GM19023 (cell line): Measurements from ENCODE around the gene RABAC1.

ENCODE experiments used
- ATAC-seq: cut with Tn5 transposase; IDR thresholded peaks from one replicate; pipeline ENCODE4 v1.9.1; 2021; ENCODE audit warnings: mild to moderate bottlenecking, moderate library complexity; ENCODE audit not compliant: unreplicated experiment

The RABAC1 gene

DNA sequence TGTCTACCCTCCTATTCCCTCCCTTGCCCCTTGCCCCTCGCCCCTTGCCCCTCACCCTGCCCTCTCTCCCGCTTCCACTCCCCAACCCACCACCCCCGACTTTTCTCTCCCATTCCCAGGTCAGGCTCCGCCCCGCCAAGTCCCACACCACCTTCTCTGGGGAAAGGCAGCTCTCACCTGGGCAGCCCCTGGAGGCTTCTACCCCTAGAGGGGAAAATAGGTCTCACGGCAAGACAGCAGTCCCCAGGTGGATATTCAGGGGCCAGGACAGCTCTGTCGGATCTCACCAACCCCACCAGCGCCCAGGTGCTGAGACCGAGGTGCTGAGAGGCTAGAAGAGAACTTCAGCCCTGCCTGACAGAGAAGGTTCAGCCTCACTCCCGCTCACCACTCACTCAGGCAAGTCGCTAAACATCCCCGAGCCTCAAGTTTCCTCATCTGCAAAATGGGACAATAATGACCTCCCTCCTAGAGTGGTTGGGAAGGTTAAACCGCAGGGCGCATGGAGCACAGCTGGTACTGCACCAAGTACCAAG, 29.5 kb downstream of the RABAC1 start:
- no peak for ATAC-seq

DNA sequence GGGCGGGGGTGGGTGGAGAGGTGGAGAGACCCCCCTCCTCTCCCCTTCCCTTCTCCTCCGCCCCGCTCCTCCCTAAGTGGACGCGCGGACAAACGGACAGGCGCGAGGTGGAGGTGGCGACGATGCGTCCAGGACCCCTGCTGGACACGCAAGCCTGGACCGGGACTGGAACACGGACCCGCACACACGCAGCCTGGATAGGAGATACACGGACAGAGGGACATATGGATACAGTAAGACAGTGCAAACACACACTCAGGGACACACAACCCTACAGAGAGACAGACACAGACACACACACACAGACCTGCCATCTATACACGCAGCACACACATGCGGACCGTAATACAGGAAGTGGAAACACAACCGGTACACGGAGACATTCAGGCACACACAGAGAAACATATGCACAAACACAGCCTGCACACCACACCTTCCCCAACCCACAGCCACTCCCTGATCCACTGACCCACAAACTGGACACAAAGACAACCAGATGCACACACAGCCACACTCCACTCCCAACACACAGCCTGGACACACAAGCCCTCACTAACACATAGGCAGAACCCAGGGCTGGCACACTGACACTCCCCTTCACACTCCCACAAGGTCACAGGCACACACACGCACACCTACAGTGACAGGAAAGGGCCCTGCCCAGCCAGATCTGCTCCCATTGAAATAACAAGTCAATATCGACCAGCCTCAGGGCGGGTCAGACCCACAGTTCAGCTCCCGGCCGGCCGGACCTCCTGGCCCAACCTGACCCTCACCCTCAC, 30.2 kb downstream of the RABAC1 start:
- ATAC-seq = no peak

DNA sequence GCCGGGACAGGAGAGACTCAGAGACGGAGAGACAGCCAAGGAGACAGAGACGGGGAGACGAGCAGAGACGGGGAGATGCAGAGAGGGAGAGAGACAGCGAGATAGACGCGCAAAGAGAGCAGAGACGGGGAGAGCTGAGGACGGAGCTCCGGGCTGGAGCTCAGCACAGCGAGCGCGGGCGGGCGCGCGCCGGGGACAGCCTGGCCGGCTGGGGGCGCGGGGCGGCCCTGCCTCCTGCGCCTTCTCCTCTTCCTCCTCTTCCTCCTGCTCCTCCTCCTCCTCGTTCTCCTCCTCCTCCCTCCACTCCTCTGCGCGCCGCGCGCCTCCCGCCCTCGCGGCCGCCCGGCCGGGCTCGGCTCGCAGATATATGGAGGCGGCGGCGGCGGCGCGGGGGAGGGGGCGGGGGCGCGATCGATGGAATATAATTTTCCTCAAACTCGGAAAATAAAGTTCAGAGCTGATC, 30.9 kb downstream of the RABAC1 start, which contains the start of gene ERFL:
ERFL (minus strand) TSS at position 229 of the 463 bp plus-strand sequence. CDS start 15,530 bp downstream, outside the sequence.
- ATAC-seq = no peak

DNA sequence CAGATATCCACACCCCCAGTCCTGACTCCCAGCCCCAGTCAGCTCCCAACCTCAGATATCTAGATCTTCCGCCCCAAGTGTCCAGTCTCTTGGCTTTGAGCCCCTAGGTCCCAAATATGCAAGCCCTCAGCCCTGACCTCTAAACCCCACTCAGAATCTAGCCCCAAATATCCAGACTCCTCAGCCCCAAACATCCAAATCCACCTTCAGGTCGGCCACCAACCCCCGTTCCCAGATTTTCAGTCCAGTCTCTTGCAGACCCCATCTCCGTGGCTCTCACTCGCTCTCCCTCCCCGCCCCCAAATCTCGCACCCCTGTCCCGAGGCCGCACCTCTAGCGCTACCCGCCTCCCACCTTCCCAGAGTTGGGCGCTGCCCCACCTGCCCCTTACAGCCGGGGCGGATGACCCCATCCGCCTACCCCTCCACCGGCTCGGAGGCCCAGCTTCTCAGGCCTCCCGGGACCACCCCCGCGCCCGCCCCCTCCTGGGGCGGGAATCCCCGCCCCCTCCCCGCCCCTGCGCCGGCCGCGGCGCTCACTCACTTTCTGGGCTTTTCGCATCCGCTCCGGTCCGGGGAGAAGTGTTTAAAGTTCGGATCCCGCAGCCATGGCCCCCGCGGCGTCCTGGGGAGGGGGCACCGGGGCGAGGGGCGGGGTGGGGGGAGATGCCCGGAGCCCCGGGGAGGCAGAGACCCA, 31.5 kb downstream of the RABAC1 start:
- no peak for ATAC-seq

DNA sequence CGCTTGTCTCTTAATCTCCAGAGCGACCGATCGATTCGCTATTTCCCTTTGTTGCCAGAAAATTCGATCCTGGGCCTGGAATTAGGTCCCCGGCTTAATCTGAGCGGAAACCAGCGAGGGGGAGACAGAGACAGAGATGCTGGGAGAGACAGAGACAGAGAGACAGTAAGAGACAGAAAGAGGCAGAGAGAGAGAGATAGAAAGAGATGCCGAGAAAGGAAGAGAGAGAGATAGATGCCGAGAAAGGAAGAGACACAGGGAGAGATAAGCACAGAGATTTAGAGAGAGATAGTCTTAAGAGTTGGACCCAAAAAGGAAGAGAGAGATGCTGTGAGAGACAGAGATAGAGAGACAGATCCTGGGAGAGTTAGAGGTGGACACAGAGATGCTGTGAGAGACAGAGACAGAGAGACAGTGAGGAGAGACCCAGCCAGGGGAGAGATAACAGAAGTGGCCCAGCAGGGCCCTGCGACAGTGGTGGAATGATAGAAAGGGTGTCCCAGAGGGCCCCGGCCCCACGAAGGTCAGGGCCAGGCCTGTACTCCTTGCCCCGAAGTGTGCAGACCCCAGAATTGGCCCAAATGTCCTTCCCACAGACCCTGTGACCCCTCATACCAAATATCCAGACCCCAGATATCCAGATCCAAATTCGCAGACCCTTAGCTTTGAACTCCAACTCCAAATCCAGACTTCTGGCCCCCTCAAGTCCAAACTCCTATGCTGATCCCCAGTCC, 32.2 kb downstream of the RABAC1 start:
- ATAC-seq = no peak

DNA sequence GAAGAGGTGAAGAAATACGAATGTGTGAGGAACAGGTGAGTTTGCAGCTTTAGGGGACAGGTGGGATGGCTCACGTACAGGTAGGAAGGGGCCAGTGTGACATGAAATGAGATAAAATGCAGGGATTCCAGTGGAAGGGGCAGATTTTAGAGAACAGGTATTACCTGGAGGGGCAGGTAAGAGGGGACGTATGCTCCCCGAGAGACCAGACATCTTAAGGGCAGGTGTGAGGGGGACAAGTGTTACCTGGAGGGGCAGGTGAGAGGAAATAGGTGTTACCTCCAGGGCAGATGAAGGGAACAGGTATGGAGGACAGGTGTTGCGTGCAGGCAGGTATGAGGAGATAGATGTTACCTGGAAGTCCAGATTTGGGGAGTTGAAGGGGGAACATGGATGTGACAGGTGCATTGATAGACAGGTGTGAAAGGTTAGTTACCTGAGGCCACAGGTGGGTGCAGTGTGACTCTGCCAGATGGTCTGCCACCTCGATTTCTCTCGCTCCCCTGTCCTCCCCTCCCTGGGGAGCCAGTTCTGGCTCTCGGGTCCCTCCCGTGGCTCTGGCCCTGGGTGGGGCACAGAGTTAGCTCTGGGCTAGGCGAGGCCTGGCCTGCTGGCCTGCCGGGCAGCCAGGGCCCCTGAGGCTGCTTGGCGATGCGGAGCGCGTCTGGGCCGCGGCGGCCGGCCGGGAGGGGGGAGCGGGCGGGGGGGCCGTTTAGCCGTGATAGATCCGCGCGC, 32.9 kb downstream of the RABAC1 start:
- no peak for ATAC-seq

DNA sequence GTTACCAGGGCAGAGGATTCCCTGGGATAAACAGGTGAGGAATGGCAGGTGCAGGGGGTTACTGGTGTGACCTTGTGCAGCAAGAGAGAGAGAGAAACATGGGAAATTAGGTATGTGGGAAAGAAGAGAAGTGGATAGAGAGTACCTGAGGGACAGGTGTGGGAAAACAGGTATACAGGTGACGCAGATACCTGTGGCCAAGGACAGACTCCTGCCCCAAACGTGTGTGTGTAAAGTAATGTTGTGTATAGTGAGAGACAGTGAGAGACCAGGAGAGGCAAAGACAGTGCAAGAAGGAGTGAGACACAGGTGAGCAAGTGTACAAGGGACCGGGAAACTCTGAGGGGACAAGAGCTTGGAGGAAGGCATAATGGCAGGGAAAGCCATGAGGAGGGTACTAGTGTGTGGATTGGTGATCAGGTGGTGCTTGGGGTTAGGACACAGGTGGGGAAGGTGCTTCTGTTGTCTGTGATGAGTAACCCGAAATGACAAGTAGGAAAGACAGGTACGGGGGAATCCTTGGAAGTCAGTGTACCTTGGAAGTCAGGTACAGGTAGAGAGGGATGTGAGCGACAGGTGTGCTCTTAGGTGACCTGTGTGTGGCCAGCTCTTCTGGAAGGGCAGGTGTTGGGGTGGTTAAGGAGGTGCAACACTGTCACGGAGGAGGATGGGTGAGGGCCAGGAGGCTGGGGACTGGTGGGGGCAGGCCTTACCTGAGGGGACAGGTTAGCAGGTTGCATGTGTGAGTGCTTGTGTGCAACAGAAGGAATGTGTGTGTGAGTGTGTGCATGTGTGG, 33.7 kb downstream of the RABAC1 start:
- no peak for ATAC-seq

DNA sequence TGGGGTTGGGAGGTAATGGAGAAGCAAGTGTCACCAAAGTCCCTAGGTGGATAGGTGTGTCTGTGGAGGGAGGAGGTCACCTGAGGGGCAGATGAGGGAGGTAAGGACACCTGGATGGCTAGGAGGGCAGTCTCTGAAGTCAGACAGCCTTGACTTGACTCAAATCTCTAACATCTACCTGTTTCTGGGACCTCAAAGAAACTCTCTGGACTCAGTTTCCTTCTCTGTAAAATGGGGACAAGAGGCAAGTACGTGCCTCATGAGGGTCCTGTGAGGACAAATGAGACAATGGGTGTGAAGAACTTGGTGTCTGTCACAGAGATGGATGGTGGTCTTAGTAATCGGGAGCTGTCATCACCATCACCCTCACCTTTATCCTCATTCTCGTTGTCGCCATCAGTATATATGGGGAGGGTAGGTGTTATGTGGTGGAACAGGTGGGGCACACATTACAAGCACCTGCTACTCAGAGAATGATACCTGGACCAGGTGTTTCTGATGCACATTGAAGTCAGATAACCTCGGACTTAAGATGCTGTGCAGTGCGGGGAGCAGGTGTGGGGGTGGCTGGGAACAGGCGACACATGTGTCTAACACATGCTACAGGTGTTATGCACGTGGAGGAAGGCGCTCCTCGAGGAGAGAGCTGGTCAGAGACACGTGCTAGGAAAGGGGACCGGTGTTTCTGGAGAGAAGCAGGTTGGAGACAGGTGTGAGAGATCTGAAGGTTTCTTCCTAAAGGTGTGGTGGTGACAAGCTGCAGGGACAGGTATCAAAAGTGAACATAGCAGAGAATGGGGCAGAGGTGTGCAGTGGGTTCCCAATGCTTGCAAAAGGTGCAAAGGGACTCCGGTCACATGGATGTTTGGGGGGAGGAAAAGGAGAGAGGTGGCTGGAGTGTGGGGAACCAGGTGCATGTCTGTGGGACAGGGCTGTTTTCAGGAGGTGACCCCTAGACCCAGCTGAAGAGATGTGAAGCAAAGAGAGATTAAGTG, 34.7 kb downstream of the RABAC1 start:
- no peak for ATAC-seq

DNA sequence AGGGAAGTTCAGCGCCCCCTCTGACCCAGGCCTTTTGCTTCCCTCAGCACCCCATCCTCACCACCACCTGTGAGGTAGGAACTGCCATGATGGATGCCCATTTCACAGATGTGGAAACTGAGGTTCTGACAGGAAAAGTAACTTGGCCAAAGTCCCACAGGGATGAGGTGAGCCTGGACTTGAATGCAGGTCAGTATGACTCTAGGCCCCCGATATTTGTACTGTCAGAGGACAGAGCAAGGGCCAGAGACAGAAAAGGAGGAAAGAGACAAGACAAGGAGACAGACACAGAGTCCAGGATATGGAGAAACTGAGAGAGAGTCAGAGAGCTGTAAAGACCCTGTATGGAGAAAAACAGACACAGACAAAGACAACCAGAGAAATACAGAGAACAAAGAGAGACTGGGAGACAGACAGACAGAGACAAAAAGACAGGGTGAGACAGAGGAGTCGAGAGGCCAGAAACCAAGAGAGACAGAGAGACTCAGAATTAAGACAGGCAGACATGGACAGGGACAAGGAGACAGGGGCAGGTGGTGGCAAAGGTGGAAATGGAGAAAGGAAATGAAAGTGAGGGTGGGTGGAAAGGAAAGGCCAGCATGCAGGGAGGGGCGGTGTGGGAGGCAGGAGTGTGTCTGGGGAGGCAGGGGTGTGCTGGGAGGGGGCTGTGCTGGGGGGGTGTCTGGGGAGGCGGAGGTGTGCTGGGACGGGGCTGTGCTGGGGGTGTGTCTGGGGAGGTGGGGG, 35.9 kb downstream of the RABAC1 start:
- ATAC-seq = no peak

DNA sequence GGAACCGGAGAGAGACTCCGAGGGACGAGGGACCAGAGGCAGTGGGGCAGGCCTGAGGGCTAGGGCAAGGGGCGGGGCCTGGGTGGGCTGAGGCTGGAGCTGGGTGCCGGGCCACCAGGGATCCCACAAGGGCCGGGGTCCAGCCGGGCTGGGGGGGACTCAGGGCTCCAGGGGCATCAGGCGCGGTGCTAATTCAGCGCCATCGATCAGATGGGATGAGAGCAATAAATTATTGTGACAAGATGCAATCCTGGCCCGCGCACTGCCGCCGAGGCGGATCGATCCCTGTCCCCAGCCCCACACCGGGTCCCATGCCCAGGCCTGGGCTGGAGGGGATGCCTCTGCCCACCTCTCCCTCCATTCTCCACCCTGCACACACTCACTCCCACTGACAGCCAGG, 36.5 kb downstream of the RABAC1 start:
- no peak for ATAC-seq

DNA sequence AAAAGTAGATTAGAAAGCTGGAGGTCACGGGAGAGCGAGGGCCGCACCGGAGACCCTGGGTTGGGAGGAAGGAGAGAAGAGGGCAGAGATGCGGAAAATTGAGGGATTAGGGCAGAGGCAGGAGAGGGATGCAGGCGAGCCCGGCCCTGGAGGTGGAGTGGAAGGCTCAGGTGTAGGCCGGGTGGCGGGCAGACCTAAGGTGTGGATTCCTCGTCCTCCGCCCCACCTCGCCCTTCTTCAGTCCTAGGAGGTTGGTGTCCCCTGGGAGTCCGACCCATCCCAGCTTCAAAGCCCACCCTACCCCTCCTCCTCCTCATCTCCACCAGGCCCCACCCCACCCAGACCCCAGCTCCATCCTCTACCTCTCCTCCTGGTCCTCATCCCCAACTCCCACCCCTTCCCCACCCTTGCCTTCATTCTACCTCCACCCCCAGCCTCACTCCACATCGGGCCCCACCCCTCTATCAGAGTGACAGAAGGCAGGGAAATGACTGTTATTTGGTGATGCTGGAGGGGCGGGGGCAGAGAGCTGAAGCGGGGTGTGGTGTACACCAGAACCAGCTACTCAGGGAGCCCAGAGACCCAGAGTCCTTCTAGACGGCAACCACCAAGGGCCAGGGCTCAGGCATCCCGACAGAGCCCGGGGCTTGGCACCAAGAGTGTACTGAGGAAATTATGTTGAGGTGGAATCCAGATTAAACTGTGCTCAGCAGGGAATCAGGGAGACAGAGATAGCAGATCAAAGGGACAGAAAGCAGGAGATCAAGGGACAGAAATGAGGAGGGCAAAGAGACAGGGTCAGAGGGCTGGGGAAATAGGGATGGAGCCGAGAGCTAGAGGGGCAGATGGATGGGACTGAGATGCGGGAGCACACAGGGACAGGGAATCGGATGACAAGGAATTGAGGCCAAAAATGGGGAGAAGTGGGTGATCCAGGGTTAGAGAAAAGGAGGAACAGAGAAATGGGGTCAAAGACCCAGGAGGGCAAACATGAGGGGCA, 37.2 kb downstream of the RABAC1 start:
- no peak for ATAC-seq

DNA sequence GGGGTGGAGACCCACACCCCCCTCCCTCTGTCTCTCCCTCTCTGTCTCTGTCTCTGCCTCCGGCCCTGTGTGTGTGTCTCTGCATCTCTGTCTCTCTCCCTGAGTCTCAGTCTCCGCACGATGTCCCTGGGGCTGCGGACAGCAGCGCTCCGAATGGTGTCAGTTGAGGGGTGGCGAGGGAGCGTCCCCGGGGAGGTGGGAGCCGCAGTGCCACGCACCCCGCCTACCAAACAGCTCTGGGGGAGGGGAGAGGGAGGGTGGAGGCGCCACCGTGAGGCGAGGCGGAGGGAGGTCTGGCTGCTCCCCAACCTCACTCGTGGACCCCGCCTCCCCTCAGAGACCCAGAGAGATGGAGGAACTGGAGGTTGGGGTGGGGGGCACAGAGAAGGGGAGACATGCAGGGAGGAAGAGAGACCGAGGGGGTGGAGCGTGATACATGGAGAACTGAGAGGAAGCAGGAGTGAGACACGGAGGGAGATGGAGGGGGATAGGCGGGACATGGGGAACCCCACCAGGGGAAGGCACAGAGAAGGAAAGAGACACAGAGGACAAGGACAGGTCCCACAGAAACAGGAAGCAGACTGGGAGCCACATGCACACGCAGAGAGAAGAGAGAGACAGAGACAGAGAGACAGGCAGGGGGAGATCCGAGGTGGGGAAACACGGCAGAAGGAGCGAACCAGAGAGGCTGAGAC, 38.1 kb downstream of the RABAC1 start:
- ATAC-seq = no peak

DNA sequence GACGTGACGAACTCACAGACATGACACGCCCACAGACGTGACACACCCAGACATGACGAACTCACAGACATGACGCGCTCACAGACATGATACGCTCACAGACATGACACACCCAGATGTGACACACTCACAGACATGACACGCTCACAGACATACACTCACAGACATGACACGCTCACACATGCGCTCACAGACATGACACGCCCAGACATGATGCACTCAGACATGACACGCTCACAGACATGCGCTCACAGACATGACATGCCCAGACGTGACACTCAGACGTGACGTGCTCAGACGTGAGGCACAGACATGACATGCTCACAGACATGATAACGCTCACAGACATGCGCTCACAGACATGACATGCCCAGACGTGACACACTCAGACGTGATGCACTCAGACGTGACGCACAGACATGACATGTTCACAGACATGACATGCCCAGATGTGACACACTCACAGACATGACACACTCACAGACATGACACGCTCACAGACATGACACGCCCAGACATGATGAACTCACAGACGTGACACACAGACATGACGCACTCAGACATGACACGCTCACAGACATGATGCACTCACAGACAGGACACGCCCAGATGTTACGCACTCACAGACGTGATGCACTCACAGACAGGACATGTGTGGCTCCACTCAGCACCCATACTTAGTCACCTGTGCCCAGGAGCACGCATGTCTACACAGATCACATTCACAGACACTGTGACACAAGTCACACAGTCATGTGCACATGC, 39.0 kb downstream of the RABAC1 start:
- no peak for ATAC-seq

DNA sequence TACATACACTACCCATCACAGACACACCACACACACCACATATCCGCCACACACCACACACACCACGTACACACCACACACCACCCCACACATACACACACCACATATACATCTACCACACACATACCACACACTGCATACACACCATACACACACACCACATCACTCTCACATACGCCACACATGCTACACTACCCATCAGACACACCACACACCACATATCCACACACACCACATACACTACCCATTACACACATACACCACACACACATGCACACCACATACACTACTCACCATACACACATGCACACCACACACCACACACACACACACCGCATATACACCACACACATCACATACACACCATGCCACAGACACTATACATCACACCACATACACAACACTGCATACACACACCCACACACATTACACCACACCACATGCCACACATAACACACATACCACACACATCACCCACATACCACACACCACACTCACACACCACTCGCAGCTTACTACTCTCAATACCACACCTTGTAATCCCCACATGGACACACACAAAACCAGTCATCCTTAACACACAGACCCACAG, 40.4 kb downstream of the RABAC1 start:
- no peak for ATAC-seq

DNA sequence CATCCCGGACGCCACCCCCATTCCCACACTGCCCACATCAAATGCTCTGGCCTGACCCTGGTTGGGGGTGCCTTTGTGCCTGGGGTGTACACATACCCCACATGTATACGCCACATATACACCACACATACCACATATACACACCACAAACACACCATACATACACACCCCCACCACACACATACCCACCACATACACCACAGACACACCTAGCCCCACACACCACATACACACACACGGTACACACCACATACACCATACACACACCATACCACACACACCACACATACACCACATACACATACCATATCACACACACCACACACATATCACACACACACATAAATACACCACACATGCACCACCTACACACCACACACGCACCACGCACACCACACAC, 41.0 kb downstream of the RABAC1 start:
- no peak for ATAC-seq
